DMS114 treated with DMSO at 0.1 percent for 48 hours (cell line): ENCODE results near the gene EGR2.

Source experiments
- DNase-seq: peaks from one replicate; lab custom pipeline; 2025; ENCODE audit not compliant: unreplicated experiment; lab: John Stamatoyannopoulos, UW

Gene EGR2

GRCh38 chr10:62816331-62817120, at the start of gene EGR2:
Gene EGR2, minus strand, starts transcription at chr10:62816366. Its CDS starts 337 bp downstream, at chr10:62816029.
- peak; percentile 89 for DNase-seq

- DNase-seq: no peak
Observed at GRCh38 chr10:62862447-62862846, 46.3 kb upstream of the EGR2 start.

- no peak for DNase-seq
Observed at GRCh38 chr10:62861507-62861906, 45.3 kb upstream of the EGR2 start.

GRCh38 chr10:62860946-62861345, 44.8 kb upstream of the EGR2 start:
- DNase-seq: no peak

GRCh38 chr10:62858364-62858763, 42.2 kb upstream of the EGR2 start:
- no peak for DNase-seq

GRCh38 chr10:62856021-62856420, 39.9 kb upstream of the EGR2 start:
- DNase-seq: no peak

- DNase-seq: no peak
Observed at GRCh38 chr10:62853710-62854109, 37.5 kb upstream of the EGR2 start.

GRCh38 chr10:62852961-62853702, 37.0 kb upstream of the EGR2 start:
- no peak for DNase-seq

- DNase-seq: no peak
Observed at GRCh38 chr10:62851442-62851841, 35.3 kb upstream of the EGR2 start.

- no peak for DNase-seq
Observed at GRCh38 chr10:62850646-62851045, 34.5 kb upstream of the EGR2 start.

GRCh38 chr10:62847433-62847832, 31.3 kb upstream of the EGR2 start:
- DNase-seq: no peak

GRCh38 chr10:62844280-62845011, 28.3 kb upstream of the EGR2 start:
- DNase-seq: no peak

GRCh38 chr10:62843600-62843999, 27.4 kb upstream of the EGR2 start:
- DNase-seq: no peak

GRCh38 chr10:62842983-62843382, 26.8 kb upstream of the EGR2 start:
- no peak for DNase-seq

GRCh38 chr10:62839590-62839989, 23.4 kb upstream of the EGR2 start:
- no peak for DNase-seq

GRCh38 chr10:62831346-62831745, 15.2 kb upstream of the EGR2 start:
- DNase-seq: no peak

- no peak for DNase-seq
Observed at GRCh38 chr10:62830679-62831078, 14.5 kb upstream of the EGR2 start.

- DNase-seq: no peak
Observed at GRCh38 chr10:62829622-62830021, 13.5 kb upstream of the EGR2 start.

- no peak for DNase-seq
Observed at GRCh38 chr10:62826273-62826672, 10.1 kb upstream of the EGR2 start.

- no peak for DNase-seq
Observed at GRCh38 chr10:62820586-62820985, 4.4 kb upstream of the EGR2 start.

- DNase-seq: no peak
Observed at GRCh38 chr10:62819141-62819920, 3.2 kb upstream of the EGR2 start.
